K562 (cell line): Measurements from ENCODE around the gene TAP2. TPM values are rescaled to one million over a fixed set of nuclear protein-coding genes. Genes with fewer than 3 reads are reported as not detected.
A peak's percentile ranks its signal among the peaks of the same experiment; 100 is the strongest.

Experiments used
- CTCFL ChIP-seq: IDR thresholded peaks from 2 replicates; pipeline ENCODE4 v1.6.1; 2011; ENCODE audit warnings: borderline replicate concordance, low read depth, mild to moderate bottlenecking, moderate library complexity, low read length; ENCODE audit not compliant: insufficient read depth, poor library complexity, severe bottlenecking
- EP400 ChIP-seq: fragments of 450-650 bp; IDR thresholded peaks from 2 replicates; pipeline ENCODE4 v1.6.1; 2017; ENCODE audit warnings: antibody characterized with exemption, mild to moderate bottlenecking, moderate library complexity
- GATAD2A ChIP-seq: fragments of 450-650 bp; IDR thresholded peaks from 2 replicates; pipeline ENCODE4 v1.6.1; 2017
- GTF2F1 ChIP-seq: IDR thresholded peaks from 2 replicates; pipeline ENCODE4 v1.6.1; 2011; ENCODE audit warnings: low read depth, low read length, improper control_type of control experiment
- MTA2 ChIP-seq: fragments of 450-650 bp; IDR thresholded peaks from 2 replicates; pipeline ENCODE4 v1.6.1; 2016; ENCODE audit warnings: low read depth
- NUFIP1 ChIP-seq: fragments of 450-650 bp; IDR thresholded peaks from 2 replicates; pipeline ENCODE4 v1.6.1; 2018; ENCODE audit not compliant: partially characterized antibody
- PATZ1 ChIP-seq: fragments of 250-450 bp; sonication (Bioruptor Pico); IDR thresholded peaks from 2 replicates; pipeline ENCODE4 v1.5.0; 2020; ENCODE audit warnings: mild to moderate bottlenecking, borderline replicate concordance
- PURB ChIP-seq: sonication (generic); formaldehyde crosslinking; IDR thresholded peaks from 2 replicates; pipeline ENCODE4 v1.9.0; 2021; ENCODE audit warnings: low read depth, mild to moderate bottlenecking, missing genetic modification reagents
- SMAD4 ChIP-seq: fragments of 250-450 bp; sonication (Bioruptor Pico); conservative IDR thresholded peaks from 2 replicates; pipeline ENCODE4 v1.8.0; 2021; ENCODE audit warnings: inconsistent platforms, mild to moderate bottlenecking, moderate library complexity
- SRSF1 ChIP-seq: fragments of 200-400 bp; formaldehyde crosslinking; IDR thresholded peaks from 2 replicates; pipeline ENCODE4 v1.6.1; 2017; ENCODE audit warnings: mild to moderate bottlenecking, low read depth, low read length, moderate library complexity
- TAL1 ChIP-seq: fragments of 450-650 bp; IDR thresholded peaks from 2 replicates; pipeline ENCODE4 v1.6.1; 2016; ENCODE audit warnings: mild to moderate bottlenecking
- TBL1XR1 ChIP-seq, 2 experiments: IDR thresholded peaks; 2 replicates each; pipeline ENCODE4 v1.6.1; 2012; ENCODE audit warnings: improper control_type of control experiment in 2 of 2, low read length in 2 of 2, mild to moderate bottlenecking in 1 of 2
- TRIM25 ChIP-seq: fragments of 450-650 bp; IDR thresholded peaks from 2 replicates; pipeline ENCODE4 v1.7.0; 2016; ENCODE audit warnings: borderline replicate concordance
- ZC3H11A ChIP-seq: IDR thresholded peaks from 2 replicates; pipeline ENCODE4 v1.6.1; 2012; ENCODE audit warnings: low read depth, low read length, improper control_type of control experiment
- ZFP36 ChIP-seq: fragments of 150-350 bp; IDR thresholded peaks from 2 replicates; pipeline ENCODE4 v1.6.1; 2018; ENCODE audit warnings: low read length, low read depth; ENCODE audit not compliant: partially characterized antibody
- ZFP91 ChIP-seq: sonication (generic); formaldehyde crosslinking; IDR thresholded peaks from 2 replicates; pipeline ENCODE4 v1.8.0; 2022; ENCODE audit warnings: mild to moderate bottlenecking, missing genetic modification reagents
- ZNF121 ChIP-seq: sonication (generic); formaldehyde crosslinking; conservative IDR thresholded peaks from 2 replicates; pipeline ENCODE4 v1.8.0; 2022; ENCODE audit warnings: missing genetic modification reagents
- ZNF197 ChIP-seq: fragments of 200-800 bp; sonication (Bioruptor generic); IDR thresholded peaks from 2 replicates; pipeline ENCODE4 v1.6.1; 2016; ENCODE audit warnings: low read depth, missing genetic modification characterization, missing compliant biosample characterization
- polyA plus RNA-seq, 8 experiments: library from polyadenylated mRNA; depleted of rRNA in 4 of 8; stranded (reverse) in 5 of 8; unstranded in 3 of 8; fragments of >200 nt; fragmentation: Nextera tagmentation in 2 of 8; fragmentation: Illumina TruSeq in 1 of 8; extraction: Ambion mirVana in 2 of 8; extraction: Trizol in 1 of 8; gene quantifications; 2 replicates each; pipeline versions ENCODE4 v1.2.1 to v1.2.3, GENCODE V29; 2011 to 2014; ENCODE audit warnings: inconsistent platforms in 1 of 8, missing spikeins in 1 of 8
- total RNA-seq, 7 experiments: library from RNA; depleted of rRNA in 6 of 7; stranded (reverse); fragments of >200 nt in 6 of 7; fragmentation: Illumina TruSeq in 2 of 7; extraction: Trizol in 2 of 7; gene quantifications; 2 replicates each; pipeline versions ENCODE4 v1.2.1 to v1.2.3, GENCODE V29; 2011 to 2021; ENCODE audit warnings: low replicate concordance in 1 of 7

The TAP2 gene
- total and polyA plus RNA-seq, 9 of the 15 experiments (the other 6 are each of a cell fraction or from before 2014, with no cell fraction given), result 2.0 to 53.5 (median 19.6) TPM

- TF ChIP-seq NUFIP1, result no peak
- no peak for TF ChIP-seq ZFP91 (CRISPR knock-in tag)
- TF ChIP-seq ZFP36, result peak; percentile 69
- no peak for TF ChIP-seq ZNF197 (CRISPR knock-in tag)
- no peak for TF ChIP-seq GTF2F1
- TF ChIP-seq TBL1XR1 (IDR thresholded peaks at IDR 0.05; ENCODE audit: low read length in 2 of 2), result peak in 1 of 2 experiments; percentile 72; a peak in 2 of 4 replicates
- 0 out of 2 replicates have a peak, but pooled peaks have one; percentile 11 for TF ChIP-seq EP400
- TF ChIP-seq CTCFL, result no peak
- no peak for TF ChIP-seq ZNF121 (CRISPR knock-in tag)
- peak; percentile 86 for TF ChIP-seq TAL1
- TF ChIP-seq GATAD2A, result 0 out of 2 replicates have a peak, but pooled peaks have one; percentile 15
- TF ChIP-seq PURB (CRISPR knock-in tag), result no peak
- TF ChIP-seq SMAD4 (CRISPR knock-in tag), result peak; percentile 55; the same call in 1 of the 2 replicates
- TF ChIP-seq ZC3H11A, result no peak
- TF ChIP-seq PATZ1 (CRISPR knock-in tag), result no peak
- no peak for TF ChIP-seq TRIM25
- peak; percentile 45; the same call in 1 of the 2 replicates for TF ChIP-seq MTA2
- no peak for TF ChIP-seq SRSF1
These were observed 18.8 kb upstream of the TAP2 start (continued) for GRCh38 chr6:32857156-32857891.
